NCI-H526 treated with DMSO at 0.1 percent for 48 hours (cell line): ENCODE measurements around the gene IL3.

Source experiments
- DNase-seq: peaks from one replicate; lab custom pipeline; 2025; lab: John Stamatoyannopoulos, UW

The IL3 gene

DNA sequence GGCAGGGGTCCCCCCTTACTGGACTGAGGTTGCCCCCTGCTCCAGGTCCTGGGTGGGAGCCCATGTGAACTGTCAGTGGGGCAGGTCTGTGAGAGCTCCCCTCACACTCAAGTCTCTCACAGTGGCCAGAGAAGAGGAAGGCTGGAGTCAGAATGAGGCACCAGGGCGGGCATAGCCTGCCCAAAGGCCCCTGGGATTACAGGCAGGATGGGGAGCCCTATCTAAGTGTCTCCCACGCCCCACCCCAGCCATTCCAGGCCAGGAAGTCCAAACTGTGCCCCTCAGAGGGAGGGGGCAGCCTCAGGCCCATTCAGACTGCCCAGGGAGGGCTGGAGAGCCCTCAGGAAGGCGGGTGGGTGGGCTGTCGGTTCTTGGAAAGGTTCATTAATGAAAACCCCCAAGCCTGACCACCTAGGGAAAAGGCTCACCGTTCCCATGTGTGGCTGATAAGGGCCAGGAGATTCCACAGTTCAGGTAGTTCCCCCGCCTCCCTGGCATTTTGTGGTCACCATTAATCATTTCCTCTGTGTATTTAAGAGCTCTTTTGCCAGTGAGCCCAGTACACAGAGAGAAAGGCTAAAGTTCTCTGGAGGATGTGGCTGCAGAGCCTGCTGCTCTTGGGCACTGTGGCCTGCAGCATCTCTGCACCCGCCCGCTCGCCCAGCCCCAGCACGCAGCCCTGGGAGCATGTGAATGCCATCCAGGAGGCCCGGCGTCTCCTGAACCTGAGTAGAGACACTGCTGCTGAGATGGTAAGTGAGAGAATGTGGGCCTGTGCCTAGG lies 13.0 kb downstream of the IL3 start, which contains the start of gene CSF2:
CSF2 (plus strand) TSS at position 559 of the 783 bp plus-strand sequence; CDS start at position 594, 35 bp downstream.
- DNase-seq: no peak

DNA sequence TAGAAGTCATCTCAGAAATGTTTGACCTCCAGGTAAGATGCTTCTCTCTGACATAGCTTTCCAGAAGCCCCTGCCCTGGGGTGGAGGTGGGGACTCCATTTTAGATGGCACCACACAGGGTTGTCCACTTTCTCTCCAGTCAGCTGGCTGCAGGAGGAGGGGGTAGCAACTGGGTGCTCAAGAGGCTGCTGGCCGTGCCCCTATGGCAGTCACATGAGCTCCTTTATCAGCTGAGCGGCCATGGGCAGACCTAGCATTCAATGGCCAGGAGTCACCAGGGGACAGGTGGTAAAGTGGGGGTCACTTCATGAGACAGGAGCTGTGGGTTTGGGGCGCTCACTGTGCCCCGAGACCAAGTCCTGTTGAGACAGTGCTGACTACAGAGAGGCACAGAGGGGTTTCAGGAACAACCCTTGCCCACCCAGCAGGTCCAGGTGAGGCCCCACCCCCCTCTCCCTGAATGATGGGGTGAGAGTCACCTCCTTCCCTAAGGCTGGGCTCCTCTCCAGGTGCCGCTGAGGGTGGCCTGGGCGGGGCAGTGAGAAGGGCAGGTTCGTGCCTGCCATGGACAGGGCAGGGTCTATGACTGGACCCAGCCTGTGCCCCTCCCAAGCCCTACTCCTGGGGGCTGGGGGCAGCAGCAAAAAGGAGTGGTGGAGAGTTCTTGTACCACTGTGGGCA lies 13.8 kb downstream of the IL3 start:
- DNase-seq: no peak

DNA sequence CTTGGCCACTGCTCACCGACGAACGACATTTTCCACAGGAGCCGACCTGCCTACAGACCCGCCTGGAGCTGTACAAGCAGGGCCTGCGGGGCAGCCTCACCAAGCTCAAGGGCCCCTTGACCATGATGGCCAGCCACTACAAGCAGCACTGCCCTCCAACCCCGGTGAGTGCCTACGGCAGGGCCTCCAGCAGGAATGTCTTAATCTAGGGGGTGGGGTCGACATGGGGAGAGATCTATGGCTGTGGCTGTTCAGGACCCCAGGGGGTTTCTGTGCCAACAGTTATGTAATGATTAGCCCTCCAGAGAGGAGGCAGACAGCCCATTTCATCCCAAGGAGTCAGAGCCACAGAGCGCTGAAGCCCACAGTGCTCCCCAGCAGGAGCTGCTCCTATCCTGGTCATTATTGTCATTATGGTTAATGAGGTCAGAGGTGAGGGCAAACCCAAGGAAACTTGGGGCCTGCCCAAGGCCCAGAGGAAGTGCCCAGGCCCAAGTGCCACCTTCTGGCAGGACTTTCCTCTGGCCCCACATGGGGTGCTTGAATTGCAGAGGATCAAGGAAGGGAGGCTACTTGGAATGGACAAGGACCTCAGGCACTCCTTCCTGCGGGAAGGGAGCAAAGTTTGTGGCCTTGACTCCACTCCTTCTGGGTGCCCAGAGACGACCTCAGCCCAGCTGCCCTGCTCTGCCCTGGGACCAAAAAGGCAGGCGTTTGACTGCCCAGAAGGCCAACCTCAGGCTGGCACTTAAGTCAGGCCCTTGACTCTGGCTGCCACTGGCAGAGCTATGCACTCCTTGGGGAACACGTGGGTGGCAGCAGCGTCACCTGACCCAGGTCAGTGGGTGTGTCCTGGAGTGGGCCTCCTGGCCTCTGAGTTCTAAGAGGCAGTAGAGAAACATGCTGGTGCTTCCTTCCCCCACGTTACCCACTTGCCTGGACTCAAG lies 14.6 kb downstream of the IL3 start:
- no peak for DNase-seq

DNA sequence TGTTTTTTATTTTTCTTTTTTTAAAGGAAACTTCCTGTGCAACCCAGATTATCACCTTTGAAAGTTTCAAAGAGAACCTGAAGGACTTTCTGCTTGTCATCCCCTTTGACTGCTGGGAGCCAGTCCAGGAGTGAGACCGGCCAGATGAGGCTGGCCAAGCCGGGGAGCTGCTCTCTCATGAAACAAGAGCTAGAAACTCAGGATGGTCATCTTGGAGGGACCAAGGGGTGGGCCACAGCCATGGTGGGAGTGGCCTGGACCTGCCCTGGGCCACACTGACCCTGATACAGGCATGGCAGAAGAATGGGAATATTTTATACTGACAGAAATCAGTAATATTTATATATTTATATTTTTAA lies 15.2 kb downstream of the IL3 start:
- DNase-seq: no peak

DNA sequence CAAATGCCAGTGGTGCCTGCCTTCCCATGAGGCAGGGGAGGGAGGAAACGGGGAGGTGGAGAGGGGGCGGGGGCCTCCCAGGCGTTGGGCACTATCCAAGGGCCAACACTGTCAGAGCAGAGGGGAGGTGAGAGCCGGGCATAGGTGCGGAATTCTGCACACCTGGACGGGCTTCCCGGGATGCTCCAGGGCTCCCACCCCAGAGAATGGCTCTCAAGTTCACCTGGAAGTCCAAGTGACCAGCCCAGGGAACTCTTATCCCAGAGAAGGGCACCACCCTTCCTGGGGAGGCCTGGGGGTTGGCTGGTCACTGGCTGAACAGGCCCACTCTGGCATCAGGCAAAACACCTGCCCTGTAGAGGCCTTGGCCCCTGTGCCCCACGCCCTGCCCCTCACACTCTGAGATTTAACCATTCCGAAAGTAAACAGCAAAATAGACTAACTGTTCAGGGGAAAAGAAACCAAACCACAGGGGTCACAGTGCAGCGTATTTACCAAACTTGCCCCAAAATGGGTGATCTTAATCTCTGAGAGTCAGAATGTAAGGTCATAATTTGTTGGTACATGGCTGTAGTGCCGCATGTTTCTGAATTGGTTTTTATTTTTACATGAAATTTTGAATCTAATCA lies 15.9 kb downstream of the IL3 start:
- no peak for DNase-seq

DNA sequence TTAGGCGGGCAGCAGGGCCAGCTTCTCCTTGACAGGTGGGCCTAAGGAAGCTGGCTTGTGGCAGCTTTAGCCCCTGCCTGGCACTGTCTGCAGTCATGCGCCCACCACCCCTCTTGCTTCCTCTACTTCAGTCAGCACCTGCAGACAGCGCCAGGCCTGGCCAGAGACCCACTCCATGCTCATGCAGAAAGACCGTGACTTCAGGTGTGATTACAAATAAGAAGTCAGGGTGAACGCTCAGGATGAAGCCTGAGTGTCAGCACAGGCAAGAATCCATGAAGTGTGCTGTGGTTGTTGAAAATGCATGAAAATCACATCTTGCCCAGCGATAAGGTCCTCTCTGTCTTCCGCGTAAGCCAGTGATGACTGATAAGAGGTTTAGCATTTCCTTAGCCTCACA lies 16.5 kb downstream of the IL3 start:
- DNase-seq: no peak

DNA sequence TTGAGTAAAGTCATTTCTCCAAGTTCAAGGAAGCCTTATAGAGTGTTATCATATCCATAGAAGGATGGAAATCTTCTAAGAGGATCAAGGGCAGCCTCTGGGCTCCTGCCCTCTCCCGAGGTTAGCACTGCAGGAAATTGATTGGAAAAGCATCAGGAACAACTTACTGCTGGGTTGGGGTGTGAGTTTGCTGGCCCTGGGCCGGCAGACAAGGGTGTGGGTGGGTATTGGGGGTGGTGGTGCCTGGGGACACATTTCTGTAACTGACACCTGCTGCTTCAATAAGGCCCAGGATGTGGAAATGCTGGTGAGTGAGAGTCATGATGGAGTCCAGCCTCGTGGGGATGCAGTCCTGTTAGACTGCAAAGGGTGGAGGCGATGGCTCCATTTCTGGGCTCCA lies 18.6 kb downstream of the IL3 start:
- no peak for DNase-seq

DNA sequence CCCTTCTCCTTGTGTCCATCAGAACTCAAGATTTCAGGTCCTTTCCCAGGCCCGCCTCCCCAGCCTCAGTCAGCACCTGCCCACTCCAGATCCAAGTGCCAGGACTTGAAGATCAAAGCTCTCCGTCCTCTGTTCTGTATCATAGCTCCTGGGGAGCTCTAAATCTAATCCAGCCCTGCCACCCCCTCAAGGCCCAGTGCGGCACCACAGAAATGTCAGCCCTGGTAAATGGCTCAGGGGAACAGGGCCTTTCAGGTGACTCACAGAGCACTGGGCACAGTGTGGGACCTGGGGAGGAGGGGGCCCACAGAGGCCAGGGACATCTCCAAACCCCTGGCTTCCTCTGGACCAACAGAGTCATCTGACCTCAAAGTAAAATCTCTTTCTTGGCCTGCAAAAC lies 19.2 kb downstream of the IL3 start:
- no peak for DNase-seq

DNA sequence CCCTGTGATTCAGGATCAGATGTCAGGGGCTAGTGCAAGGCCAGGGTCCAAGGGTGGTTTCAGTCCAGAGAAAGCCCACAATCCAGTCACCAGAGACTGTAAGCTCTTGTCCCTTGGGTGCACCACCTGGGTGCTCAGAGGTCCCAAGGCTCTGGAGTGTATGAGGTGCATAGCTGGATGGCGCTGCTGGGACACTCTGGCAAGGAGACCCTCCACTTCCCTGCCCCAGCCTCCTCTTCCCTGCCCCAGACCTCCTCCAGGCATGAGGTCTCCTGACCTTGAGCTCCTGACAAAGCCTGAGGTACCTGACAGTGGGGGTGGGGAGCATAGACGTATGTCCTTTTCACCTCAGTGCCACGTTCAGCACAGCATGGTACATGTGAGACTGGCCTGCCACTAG lies 20.1 kb downstream of the IL3 start:
- DNase-seq: no peak

DNA sequence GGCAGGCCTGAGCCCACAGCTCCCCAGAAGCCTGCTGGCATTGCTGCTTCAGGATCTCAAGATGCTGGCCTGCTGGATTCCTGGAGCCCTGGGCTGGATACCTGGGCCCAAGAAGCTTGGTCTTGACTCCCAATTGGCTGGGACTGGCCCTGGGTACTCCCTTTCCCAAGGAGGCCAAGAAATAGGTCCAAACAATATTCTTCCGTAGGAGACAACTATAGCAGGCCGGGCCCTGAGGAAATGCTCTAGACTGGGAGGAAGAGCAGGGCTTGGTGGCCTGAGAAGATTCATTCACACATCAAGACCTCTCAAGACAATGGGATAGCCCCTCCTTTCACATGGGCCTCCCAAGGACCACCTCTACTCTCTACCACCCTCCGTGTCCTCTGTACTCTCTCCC lies 21.0 kb downstream of the IL3 start:
- DNase-seq: no peak

DNA sequence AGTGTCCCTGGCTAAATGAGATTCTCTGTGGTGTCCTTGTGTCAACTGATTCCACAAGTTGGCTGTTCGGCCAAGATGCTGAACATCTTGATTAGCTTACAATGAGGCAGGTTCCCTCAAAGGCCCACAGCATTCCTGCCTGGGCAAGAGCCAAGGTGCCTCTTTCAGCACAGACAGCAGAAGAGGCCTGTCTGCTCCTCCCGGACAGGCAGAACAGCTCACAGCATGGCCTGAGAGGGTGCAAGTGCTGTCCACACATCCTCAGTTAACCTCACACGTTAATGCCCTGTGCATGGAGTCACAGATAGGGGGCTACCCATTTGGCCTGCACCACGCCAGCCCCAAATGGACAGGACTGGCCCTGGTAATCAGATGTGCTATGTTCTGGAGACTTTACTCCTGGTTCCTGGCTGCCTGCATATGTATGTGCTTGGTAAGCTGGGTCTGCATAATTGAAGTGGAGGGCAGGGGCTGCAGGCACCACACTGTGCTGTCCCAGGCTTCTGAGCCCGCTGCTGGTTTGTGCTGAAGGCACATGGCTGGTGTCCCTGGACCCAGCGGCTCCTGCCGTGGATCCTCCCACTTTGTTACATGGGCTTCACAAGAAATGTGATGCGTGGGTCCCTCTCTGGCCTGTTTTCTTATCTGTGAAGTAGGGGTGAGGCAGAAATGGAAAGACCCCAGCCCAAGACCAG lies 22.0 kb downstream of the IL3 start:
- no peak for DNase-seq

DNA sequence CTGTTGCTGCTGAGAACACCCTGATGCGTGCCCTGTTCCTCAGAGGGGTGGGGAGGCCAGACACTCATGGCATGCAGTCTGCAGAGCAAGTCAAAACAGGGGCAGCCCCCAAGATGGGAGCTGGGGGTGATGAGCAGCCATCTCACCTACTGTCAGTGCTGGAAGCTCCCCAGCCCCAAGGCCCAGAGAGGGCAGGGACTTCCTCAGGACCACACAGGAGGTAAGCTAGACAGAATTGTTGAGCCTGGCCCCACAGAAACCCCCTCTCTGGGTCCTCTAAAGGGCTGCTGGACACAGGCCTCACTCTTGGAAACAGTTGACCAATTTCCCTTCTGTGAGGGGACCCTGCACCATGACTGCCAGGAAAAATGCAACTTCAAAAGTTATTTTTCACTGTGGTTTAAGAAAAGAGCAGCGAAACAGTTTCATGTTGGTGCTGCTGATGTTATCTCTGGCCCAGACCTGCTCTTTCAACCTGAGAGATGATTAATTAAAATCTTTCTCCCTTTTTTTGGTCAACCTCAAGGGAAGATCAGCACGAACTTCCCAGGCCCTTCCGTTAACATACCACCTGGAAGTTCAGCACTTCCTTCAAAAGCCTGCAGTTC lies 22.7 kb downstream of the IL3 start:
- no peak for DNase-seq

DNA sequence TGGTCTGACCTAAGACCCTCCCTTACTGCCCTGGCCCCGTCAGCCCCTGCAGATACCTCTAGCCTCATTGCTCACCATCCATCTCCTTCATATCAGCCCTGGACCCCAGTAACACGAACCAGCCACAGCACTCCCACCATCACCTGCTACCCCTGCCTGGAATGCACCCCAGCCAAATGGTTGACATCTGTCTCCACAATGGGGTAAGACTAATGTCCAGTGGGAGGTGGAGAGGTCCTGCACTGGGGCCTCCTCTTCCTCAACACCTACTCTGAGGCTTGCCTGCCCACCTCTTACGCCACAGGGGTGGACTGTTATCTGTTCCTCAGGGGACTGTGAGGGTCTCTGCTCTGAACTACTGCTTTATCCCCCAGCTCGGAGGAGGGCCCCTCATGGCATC lies 25.2 kb downstream of the IL3 start:
- no peak for DNase-seq

DNA sequence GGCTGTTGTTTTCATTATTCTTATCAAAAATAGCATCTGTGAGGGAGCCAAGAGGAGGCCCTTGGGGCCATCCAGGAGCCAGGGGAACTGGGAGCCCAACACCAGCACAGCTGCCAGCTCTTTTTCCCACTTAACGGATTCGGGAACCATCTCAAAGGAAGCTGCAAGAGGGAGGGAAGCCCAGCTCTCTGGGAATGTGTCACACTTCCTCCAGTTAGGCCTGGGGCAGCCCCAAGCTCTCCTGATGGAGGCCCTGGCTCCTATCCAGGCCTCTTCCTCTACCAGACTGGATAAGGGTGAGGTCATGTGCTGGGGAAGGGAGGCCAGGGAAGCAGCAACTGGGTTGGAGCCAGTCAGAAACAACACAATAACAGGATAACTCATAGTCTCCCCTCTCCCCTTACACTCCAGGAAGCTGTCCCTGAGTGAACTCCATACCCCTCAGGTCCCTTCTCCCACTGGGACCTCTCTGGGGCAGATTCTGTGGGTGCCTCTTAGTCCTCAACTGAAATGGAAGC lies 25.9 kb downstream of the IL3 start:
- no peak for DNase-seq

DNA sequence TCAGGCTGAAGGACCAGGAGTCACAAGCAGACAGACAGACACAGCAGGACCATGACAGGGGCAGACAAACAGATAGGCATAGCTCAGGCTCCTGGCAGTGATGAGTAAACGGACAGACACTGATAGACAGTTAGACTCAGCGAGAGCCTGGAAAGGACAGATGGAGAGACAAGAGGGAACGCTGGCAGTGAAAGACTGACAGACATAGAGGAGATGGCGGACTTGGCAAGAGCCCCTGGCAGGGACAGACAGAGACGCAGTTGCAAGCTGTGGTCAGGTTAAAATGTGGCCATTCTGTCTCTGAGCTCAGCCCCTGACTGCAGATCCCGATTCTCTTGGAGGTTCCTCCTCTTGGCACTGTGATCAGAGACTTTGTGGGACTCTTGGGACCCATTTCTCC lies 26.7 kb downstream of the IL3 start:
- no peak for DNase-seq

DNA sequence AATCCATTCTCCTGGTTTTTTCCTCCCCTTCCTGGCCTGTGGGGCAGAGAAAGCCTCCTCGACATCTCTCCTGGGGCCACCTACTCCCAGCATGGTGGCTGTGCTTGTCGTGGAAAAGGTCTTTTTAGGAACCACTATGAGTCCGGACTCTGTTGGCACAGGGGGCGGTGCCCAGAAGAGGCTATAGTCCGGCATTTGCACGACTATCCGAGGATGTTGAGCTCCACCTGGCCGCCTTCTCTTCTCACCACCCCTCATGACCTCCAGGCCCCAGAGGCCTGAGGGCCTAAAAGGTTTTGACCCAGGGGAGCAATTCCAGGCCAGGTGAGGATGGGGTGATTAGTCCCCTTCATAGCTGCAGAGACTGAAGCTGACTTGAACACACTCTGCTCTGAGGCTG lies 27.2 kb downstream of the IL3 start:
- DNase-seq: no peak

DNA sequence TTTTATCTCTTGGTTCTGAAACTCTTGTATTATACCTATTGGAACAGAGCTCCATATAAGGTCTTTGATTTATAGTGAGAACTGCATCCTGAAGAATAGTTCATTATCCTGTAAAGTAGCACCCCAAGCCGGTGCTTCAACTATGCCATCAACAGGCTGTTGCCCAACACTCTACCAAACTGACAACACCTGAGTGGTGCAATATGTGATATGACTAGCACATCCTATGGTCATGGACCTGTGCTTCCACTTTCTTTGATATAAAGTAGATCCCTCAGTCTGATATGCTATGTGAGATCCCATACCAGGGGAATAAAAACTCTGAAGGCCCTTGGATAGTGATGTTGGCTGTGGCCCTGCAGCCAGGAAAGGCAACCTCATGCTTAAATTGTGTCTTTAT lies 28.9 kb downstream of the IL3 start:
- no peak for DNase-seq

DNA sequence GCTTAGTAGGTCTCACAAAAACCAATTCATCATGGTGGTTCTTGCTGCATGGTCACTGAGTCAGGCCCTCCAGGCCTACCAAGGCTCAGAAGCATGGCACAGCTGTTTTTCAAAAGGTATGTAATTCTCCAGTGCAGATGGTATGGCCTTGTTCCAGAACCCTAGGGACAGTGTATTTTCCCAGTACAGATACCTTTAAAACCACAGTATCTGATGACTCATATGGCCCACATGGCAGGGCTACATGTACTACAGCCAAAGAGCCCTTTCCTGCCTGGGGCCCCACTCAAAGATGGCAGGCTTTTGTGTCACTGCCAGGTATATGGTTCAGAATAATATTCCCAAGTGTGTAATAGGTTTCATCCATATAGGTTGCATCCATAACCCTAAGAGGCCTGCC lies 29.7 kb downstream of the IL3 start:
- no peak for DNase-seq

DNA sequence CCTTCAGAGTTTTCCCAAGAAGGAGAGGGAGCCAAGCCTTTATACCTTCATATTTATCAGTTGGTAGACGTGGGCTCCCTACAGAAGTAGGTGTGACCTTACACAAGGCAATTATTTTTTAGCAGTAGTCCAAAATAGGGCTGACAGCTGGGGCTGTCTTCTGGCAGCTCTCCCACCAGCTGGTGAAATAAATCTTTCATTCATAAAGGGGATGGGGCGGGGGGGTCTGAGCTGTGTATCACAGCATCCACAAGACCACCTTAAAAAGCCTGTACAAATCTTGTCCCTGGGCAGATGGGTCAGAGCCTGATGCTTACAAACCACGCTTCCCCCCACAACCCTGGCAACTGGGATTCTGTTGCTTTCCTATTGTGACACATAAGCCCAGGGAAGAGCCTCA lies 32.8 kb downstream of the IL3 start:
- DNase-seq: no peak

DNA sequence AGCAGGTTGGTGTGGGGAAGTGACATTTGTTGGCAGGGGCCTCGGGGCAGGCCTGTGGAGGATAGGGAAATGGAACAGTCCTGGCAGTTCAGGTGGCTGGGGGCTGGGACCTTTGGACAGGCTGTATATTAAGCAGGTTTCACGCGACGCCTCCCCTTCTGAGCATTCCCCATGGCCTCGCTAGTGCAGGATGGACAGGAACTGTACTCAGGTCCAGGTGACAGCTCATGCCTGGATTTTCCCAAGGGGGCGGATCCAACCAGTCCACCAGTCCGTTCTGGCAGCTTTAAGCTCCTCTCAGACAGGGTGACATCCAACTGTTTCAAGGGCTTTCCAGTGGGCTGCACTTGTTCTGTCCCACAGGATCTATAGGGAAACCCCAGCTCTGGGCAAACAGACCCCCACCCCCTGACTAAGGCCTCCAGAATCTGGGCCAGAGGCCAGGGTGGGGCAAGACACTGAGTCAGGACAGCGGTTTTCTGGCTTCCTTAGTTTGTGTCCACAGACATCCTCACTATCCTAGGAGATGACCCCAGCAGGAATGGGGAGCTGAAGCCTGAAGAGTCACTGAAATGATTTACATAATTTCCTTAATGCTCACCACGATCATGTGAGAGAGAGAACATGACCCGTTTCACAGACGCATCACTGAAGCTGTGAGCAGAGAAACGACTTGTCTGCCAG lies 34.1 kb downstream of the IL3 start:
- DNase-seq: no peak

DNA sequence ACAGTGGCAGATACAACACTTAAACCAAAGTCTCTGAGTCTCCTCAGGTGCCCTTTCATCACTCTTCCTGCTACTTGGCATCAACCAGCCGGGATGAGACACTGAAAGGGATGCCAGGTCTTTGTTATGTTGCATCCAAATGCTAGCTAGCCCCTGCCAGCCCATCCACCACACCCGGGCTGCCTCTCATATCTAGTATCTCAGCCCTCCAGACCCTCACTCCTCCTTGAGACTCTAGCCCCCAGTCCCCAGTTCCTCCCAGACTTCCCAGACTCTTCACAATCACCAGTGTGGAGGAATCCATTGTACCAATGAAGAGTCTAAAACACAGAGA lies 34.6 kb downstream of the IL3 start:
- no peak for DNase-seq
